ENCODE data around the gene ANKRD34B. TPM values are rescaled to one million over a fixed set of nuclear protein-coding genes. Genes with fewer than 3 reads are reported as not detected.

Gene ANKRD34B
- total RNA-seq, 1 donor from 2014 or later, result not detected

GRCh38 chr5:80559244-80559643 lies 10.8 kb downstream of the ANKRD34B start:
- no peaks in the 10 kb centered on the region for H3K36me3 Mint-ChIP-seq (ENCODE audit: low read depth)
- intact Hi-C loops (cut with micrococcal nuclease), result no loop called here
- H3K9me3 Mint-ChIP-seq, result no peaks in the 10 kb centered on the region
- no peak overlapping the region for H3K27ac Mint-ChIP-seq
- peaks cover 44% of the 10 kb centered on the region for H3K27me3 Mint-ChIP-seq (ENCODE audit: insufficient read depth)
- no peaks in the 10 kb centered on the region for H3K4me1 Mint-ChIP-seq (ENCODE audit: low read depth)
- H3K4me3 Mint-ChIP-seq, result no peak overlapping the region
- DNase-seq (ENCODE audit: low spot score), result no peak

DNA sequence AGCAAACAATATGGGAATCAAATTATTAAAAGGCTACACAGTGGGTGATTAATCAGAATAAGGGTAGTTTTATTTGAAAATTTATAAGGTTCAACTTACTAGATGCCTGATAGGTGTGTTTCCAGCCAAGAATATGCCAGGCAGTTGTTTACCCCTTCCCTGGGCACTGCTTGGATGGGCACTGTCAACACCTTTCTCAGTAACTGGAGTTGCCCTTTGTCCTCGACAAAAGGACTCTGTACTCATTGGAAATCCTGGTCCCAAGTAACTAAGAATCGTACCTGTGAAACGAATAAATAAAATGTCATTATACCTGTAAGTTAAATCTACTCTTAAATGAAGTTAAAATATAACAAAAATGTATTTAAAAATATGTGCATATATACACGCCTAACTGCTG lies 15.0 kb downstream of the ANKRD34B start:
- no peak for DNase-seq (ENCODE audit: low spot score)
- no peaks in the 10 kb centered on the region for H3K4me1 Mint-ChIP-seq (ENCODE audit: low read depth)
- peaks cover 23% of the 10 kb centered on the region for H3K27me3 Mint-ChIP-seq (ENCODE audit: insufficient read depth)
- no peak overlapping the region for H3K27ac Mint-ChIP-seq
- intact Hi-C loops (cut with micrococcal nuclease), result no loop called here
- peaks cover 3% of the 10 kb centered on the region for H3K9me3 Mint-ChIP-seq
- no peak overlapping the region for H3K4me3 Mint-ChIP-seq
- no peaks in the 10 kb centered on the region for H3K36me3 Mint-ChIP-seq (ENCODE audit: low read depth)

- H3K4me1 Mint-ChIP-seq (ENCODE audit: low read depth), result no peaks in the 10 kb centered on the region
- no peak for DNase-seq (ENCODE audit: low spot score)
- peaks cover 23% of the 10 kb centered on the region for H3K27me3 Mint-ChIP-seq (ENCODE audit: insufficient read depth)
- intact Hi-C loops (cut with micrococcal nuclease), result no loop called here
- no peaks in the 10 kb centered on the region for H3K36me3 Mint-ChIP-seq (ENCODE audit: low read depth)
- no peak overlapping the region for H3K4me3 Mint-ChIP-seq
- H3K27ac Mint-ChIP-seq, result no peak overlapping the region
- H3K9me3 Mint-ChIP-seq, result peaks cover 3% of the 10 kb centered on the region
Observed at GRCh38 chr5:80554646-80555045, 15.4 kb downstream of the ANKRD34B start.

GRCh38 chr5:80541392-80541791 lies 28.7 kb downstream of the ANKRD34B start:
- intact Hi-C loops (cut with micrococcal nuclease), result no loop called here
- Mint-ChIP-seq H3K36me3 (ENCODE audit: low read depth) (no peaks in the 10 kb centered on the region), H3K27ac (no peak overlapping the region), H3K27me3 (ENCODE audit: insufficient read depth) (no peaks in the 10 kb centered on the region), H3K9me3 (no peaks in the 10 kb centered on the region), H3K4me3 (no peak overlapping the region), H3K4me1 (ENCODE audit: low read depth) (peaks cover 6% of the 10 kb centered on the region)
- DNase-seq (ENCODE audit: low spot score), result no peak

DNA sequence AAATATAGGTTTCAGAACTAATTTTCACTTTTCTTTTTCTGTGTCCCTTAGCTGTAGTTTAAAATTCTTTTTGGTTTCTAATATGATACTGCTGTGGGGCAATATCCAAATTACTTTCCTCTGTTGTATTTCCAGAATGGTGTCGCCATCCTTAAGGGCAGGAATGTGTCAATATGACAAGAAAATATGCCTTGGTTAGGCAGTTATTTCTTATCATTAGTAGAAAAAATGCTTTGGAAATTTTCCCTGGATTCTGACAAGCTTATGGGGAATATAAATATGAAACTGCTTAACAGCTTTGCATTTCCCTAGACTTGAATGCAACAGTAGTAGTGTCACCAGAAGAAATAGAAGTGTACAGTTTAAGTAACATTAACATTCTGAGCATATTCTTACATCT lies 29.4 kb downstream of the ANKRD34B start:
- H3K9me3 Mint-ChIP-seq, result no peaks in the 10 kb centered on the region
- no peak overlapping the region for H3K27ac Mint-ChIP-seq
- DNase-seq (ENCODE audit: low spot score), result no peak
- intact Hi-C loops (cut with micrococcal nuclease), result no loop called here
- no peaks in the 10 kb centered on the region for H3K36me3 Mint-ChIP-seq (ENCODE audit: low read depth)
- no peaks in the 10 kb centered on the region for H3K27me3 Mint-ChIP-seq (ENCODE audit: insufficient read depth)
- H3K4me1 Mint-ChIP-seq (ENCODE audit: low read depth), result peaks cover 6% of the 10 kb centered on the region
- no peak overlapping the region for H3K4me3 Mint-ChIP-seq

- Mint-ChIP-seq H3K36me3 (ENCODE audit: low read depth) (no peaks in the 10 kb centered on the region), H3K9me3 (no peaks in the 10 kb centered on the region), H3K4me1 (ENCODE audit: low read depth) (no peaks in the 10 kb centered on the region), H3K27me3 (ENCODE audit: insufficient read depth) (no peaks in the 10 kb centered on the region), H3K4me3 (no peak overlapping the region), H3K27ac (no peak overlapping the region)
- no peak for DNase-seq (ENCODE audit: low spot score)
- intact Hi-C loops (cut with micrococcal nuclease), result no loop called here
Observed at GRCh38 chr5:80516826-80517225, 53.3 kb downstream of the ANKRD34B start.

DNA sequence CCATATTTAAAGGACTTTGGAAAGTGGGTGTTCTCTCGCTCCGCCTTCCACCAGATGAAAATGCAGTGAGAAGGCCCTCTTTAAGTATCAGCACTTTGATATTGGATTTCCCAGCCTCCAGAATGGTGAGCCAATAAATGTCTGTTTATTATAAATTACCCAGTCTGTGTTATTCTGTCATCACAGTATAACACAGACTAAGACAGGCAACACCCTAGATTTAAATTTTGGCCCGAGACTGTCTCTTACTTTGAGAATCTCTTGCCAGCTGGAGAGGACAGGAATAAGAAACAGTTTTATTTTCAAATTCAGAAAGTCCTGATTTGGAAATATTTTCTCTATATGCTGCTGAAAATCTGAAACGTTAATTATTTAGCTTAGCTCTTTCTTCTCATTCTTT lies 60.7 kb downstream of the ANKRD34B start:
- no peak overlapping the region for H3K27ac Mint-ChIP-seq
- no peaks in the 10 kb centered on the region for H3K4me1 Mint-ChIP-seq (ENCODE audit: low read depth)
- peaks cover 2% of the 10 kb centered on the region for H3K27me3 Mint-ChIP-seq (ENCODE audit: insufficient read depth)
- H3K36me3 Mint-ChIP-seq (ENCODE audit: low read depth), result no peaks in the 10 kb centered on the region
- H3K9me3 Mint-ChIP-seq, result no peaks in the 10 kb centered on the region
- intact Hi-C loops (cut with micrococcal nuclease), result no loop called here
- no peak overlapping the region for H3K4me3 Mint-ChIP-seq
- DNase-seq (ENCODE audit: low spot score), result no peak

DNA sequence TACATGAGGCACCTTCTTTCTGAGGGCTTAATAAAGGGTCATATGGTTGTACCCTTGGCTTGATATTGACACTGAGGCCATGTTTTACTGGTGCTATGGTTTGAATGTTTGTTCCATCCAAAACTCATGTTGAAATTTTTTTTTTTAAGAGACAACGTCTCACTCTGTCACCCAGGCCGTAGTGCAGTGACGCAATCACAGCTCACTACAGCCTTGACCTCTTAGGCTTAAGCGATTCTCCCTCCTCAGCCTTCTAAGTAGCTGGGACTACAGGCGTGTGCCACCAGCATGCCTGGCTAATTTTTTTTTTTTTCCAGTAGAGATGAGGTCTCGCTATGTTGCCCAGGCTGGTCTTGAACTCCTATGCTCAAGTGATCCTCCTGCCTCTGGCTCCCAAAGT lies 61.2 kb downstream of the ANKRD34B start:
- H3K9me3 Mint-ChIP-seq, result no peaks in the 10 kb centered on the region
- H3K27me3 Mint-ChIP-seq (ENCODE audit: insufficient read depth), result peaks cover 5% of the 10 kb centered on the region
- H3K4me1 Mint-ChIP-seq (ENCODE audit: low read depth), result no peaks in the 10 kb centered on the region
- intact Hi-C loops (cut with micrococcal nuclease), result no loop called here
- H3K4me3 Mint-ChIP-seq, result no peak overlapping the region
- no peaks in the 10 kb centered on the region for H3K36me3 Mint-ChIP-seq (ENCODE audit: low read depth)
- H3K27ac Mint-ChIP-seq, result no peak overlapping the region
- DNase-seq (ENCODE audit: low spot score), result no peak

- no peaks in the 10 kb centered on the region for H3K36me3 Mint-ChIP-seq (ENCODE audit: low read depth)
- intact Hi-C loops (cut with micrococcal nuclease), result no loop called here
Observed at GRCh38 chr5:80507663-80508062, 62.4 kb downstream of the ANKRD34B start.

More at GRCh38 chr5:80507663-80508062, 62.4 kb downstream of the ANKRD34B start:
- DNase-seq (ENCODE audit: low spot score), result no peak
- Mint-ChIP-seq H3K27me3 (ENCODE audit: insufficient read depth) (peaks cover 8% of the 10 kb centered on the region), H3K9me3 (no peaks in the 10 kb centered on the region), H3K27ac (no peak overlapping the region), H3K4me3 (no peak overlapping the region), H3K4me1 (ENCODE audit: low read depth) (no peaks in the 10 kb centered on the region)

Other genes starting within 250 kb of the ANKRD34B start
- 9.4 and 10.3 TPM in 2 replicates for gene ZFYVE16, start 162.2 kb downstream of the ANKRD34B start, total RNA-seq
- gene FAM151B, start 82.2 kb downstream of the ANKRD34B start, total RNA-seq, result 0.32 TPM in 1 of 2 replicates, not detected in the other
- 20.2 and 20.7 TPM in 2 replicates for gene MSH3, start 84.4 kb upstream of the ANKRD34B start, total RNA-seq
- 55.9 and 60.3 TPM in 2 replicates for gene DHFR, start 84.7 kb upstream of the ANKRD34B start, total RNA-seq